Measurements from ENCODE around the gene NRSN1.

NRSN1 gene

DNA sequence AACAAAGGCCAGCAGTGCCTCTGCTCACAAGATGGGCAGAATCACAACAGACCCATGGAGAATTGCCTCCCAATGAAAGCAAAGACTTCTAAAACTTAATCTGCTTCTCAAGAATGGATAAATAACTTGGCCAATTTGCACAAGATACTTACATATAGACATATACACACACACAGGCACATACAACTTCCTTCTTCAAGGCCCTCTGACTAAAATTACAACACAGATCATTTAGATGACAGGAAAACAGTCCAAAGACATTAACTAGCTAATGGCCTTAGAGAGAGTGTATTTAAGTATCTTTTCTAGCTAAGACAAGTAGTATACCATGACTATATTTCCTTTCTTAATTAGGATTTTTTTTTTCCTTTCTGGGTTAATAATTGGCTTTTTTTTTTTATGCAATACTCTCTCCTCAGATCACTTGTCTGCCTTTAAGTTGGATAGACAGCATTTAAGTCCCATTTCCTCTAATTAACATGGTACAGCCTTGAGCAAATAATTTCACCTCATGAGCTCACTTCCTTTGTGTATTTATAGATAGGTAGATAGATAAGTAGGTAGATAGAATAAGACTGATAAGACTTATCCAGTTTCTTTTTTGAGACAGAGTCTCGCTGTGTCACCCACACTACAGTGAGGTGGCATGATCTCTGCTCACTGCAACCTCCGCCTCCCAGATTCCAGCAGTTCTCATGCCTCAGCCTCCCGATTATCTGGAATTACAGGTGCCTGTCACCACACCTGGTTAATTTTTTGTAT is 70.0 kb downstream of the NRSN1 start:
- Histone ChIP-seq H3K4me3 (ENCODE audit: low read length in 2 of 2) (no peak overlapping the region), H3K9me3 (ENCODE audit: control insufficient read depth in 2 of 2, low read length in 2 of 2) (no peaks in the 10 kb centered on the region), H3K27me3 (ENCODE audit: control insufficient read depth in 2 of 2, insufficient read depth in 2 of 2, low read length in 2 of 2) (no peaks in the 10 kb centered on the region), H3K36me3 (ENCODE audit: control insufficient read depth in 2 of 2, insufficient read depth in 2 of 2, low read length in 2 of 2) (no peaks in the 10 kb centered on the region), H3K4me1 (ENCODE audit: control insufficient read depth in 2 of 2, insufficient read depth in 2 of 2, low read length in 2 of 2) (peaks cover 0 to 3% of the 10 kb centered on the region in 2 donors), H3K9ac (ENCODE audit: low read depth in 1 of 2, low read length in 2 of 2) (no peak overlapping the region), H3K27ac (ENCODE audit: low read depth in 2 of 2, low read length in 2 of 2) (no peak overlapping the region)
